ENCODE measurements around the gene PELO. TPM values are rescaled to one million over a fixed set of nuclear protein-coding genes. Genes with fewer than 3 reads are reported as not detected.
A peak's percentile ranks its signal among the peaks of the same experiment; 100 is the strongest.

The PELO gene
- total RNA-seq, 3 donors from 2014 or later = 14.9 to 59.4 (median 17.9) TPM

- Histone ChIP-seq H3K9me3 (no peaks in the 10 kb centered on the region), H3K4me3 (no peak overlapping the region), H3K4me1 (ENCODE audit: low read depth) (no peaks in the 10 kb centered on the region), H3K36me3 (ENCODE audit: low read depth) (no peaks in the 10 kb centered on the region)
- no peak for ATAC-seq
- no peak for TF ChIP-seq CTCF (IDR thresholded peaks at IDR 0.05)
- no peak for DNase-seq
- intact Hi-C loops (cut with DNase I, micrococcal nuclease) = no loop called here
These were observed 20.4 kb upstream of the PELO start for GRCh38 chr5:52767217-52767743.

DNA sequence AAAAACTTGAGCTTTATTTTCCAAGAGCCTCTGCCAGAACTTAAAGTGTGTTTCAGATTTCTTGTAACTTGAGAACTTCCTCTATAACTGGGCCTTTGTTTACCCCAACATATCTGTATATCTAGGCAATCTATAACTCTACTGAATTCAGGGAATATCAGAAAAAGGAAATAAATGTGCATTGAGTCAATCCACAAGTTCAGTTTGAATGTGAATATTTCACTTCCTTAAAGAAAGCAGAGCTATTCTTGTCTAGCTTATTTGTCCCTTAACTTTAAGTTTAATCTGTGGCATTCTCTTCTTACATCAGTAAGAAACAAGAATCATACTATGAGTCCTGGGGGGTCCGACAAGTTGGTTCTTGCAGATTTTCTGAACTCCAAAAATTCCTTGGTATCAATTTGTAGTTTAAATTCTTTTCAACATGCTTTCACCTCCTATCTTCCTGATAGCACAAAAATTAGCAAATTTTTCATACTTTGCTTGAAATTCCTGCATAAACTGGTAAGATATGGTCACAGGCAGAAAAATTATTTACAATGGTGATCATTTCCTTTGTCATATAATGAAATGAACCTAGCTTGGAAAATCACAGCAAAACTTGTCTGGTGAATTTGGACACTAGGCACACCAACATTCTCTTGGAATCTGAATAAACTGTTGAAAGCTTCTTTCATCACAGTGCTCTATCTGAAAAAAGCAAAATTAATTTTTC, 19.8 kb upstream of the PELO start:
- intact Hi-C loops (cut with DNase I, micrococcal nuclease) = no loop called here
- no peaks in the 10 kb centered on the region for H3K36me3 ChIP-seq (ENCODE audit: low read depth)
- TF ChIP-seq CTCF (IDR thresholded peaks at IDR 0.05) = no peak
- no peaks in the 10 kb centered on the region for H3K9me3 ChIP-seq
- DNase-seq = no peak
- ATAC-seq = no peak
- no peaks in the 10 kb centered on the region for H3K4me1 ChIP-seq (ENCODE audit: low read depth)
- H3K4me3 ChIP-seq = no peak overlapping the region

- H3K4me1 ChIP-seq (ENCODE audit: low read depth) = no peaks in the 10 kb centered on the region
- TF ChIP-seq CTCF (IDR thresholded peaks at IDR 0.05) = no peak
- H3K9me3 ChIP-seq = no peaks in the 10 kb centered on the region
- DNase-seq = no peak
- H3K36me3 ChIP-seq (ENCODE audit: low read depth) = no peaks in the 10 kb centered on the region
- intact Hi-C loops (cut with DNase I, micrococcal nuclease) = no loop called here
- ATAC-seq = no peak
- no peak overlapping the region for H3K4me3 ChIP-seq
These were observed 18.7 kb upstream of the PELO start for GRCh38 chr5:52769061-52769460.

DNA sequence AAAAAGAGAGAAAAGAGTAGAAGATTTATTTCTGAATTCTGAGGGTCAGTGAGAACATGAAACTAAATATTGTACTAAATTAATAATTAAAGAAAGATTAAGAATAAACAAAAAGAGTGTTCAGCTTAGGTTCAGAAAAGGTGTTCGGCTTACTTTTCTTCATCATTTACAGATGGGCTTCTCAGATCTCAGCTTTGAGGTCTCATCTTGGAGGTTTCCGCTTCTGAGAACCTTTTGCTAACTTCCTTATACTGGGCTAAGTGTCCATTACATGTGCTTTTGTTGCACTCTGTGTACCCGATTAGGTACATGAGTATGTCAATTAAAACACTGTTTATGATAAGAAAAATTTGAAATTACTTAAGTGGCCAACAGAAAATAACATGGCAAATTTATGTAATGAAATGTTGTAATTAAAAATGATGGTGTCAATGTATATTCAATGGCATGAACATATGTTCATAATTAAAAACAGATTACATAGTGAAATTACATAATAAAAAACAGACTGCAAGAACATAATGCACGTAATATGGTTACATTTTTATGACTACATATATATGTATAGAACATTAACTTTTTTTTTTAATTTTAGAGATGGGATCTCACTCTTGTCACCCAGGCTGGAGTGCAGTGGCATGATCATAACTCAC, 17.3 kb upstream of the PELO start:
- intact Hi-C loops (cut with DNase I, micrococcal nuclease) = no loop called here
- H3K4me1 ChIP-seq (ENCODE audit: low read depth) = no peaks in the 10 kb centered on the region
- no peak overlapping the region for H3K4me3 ChIP-seq
- ATAC-seq (no peak), DNase-seq (no peak)
- no peaks in the 10 kb centered on the region for H3K9me3 ChIP-seq
- no peaks in the 10 kb centered on the region for H3K36me3 ChIP-seq (ENCODE audit: low read depth)
- TF ChIP-seq CTCF (IDR thresholded peaks at IDR 0.05) = no peak

GRCh38 chr5:52771343-52772039, 16.2 kb upstream of the PELO start:
- no peak for TF ChIP-seq CTCF (IDR thresholded peaks at IDR 0.05)
- no peak for DNase-seq
- H3K4me1 ChIP-seq (ENCODE audit: low read depth) = no peaks in the 10 kb centered on the region
- ATAC-seq = peak; percentile 32
- no peaks in the 10 kb centered on the region for H3K9me3 ChIP-seq
- no peak overlapping the region for H3K4me3 ChIP-seq
- intact Hi-C loops (cut with DNase I, micrococcal nuclease) = no loop called here
- no peaks in the 10 kb centered on the region for H3K36me3 ChIP-seq (ENCODE audit: low read depth)
